HG02588 (cell line): ENCODE results near the gene TGM6.

Experiments
- ATAC-seq: cut with Tn5 transposase; IDR thresholded peaks from one replicate; pipeline ENCODE4 v1.9.1; 2021; ENCODE audit warnings: mild to moderate bottlenecking, moderate library complexity; ENCODE audit not compliant: unreplicated experiment

TGM6 gene

GRCh38 chr20:2380601-2381000, at the start of gene TGM6:
TSS of gene TGM6 (plus strand) at chr20:2380901. CDS start at chr20:2380969, 68 bp downstream.
- no peak for ATAC-seq

GRCh38 chr20:2331106-2331505, 49.6 kb upstream of the TGM6 start:
- ATAC-seq: no peak

- no peak for ATAC-seq
These were observed 48.7 kb upstream of the TGM6 start for GRCh38 chr20:2331901-2332565.

- no peak for ATAC-seq
These were observed 48.0 kb upstream of the TGM6 start for GRCh38 chr20:2332711-2333110.

GRCh38 chr20:2333821-2334220, 46.9 kb upstream of the TGM6 start:
- ATAC-seq: no peak

GRCh38 chr20:2335096-2335870, 45.4 kb upstream of the TGM6 start:
- no peak for ATAC-seq

GRCh38 chr20:2336471-2336870, 44.2 kb upstream of the TGM6 start:
- no peak for ATAC-seq

GRCh38 chr20:2337142-2337541, 43.6 kb upstream of the TGM6 start:
- ATAC-seq: no peak

GRCh38 chr20:2338411-2339066, 42.2 kb upstream of the TGM6 start:
- no peak for ATAC-seq

GRCh38 chr20:2340136-2340535, 40.6 kb upstream of the TGM6 start:
- no peak for ATAC-seq

GRCh38 chr20:2340823-2341222, 39.9 kb upstream of the TGM6 start:
- ATAC-seq: no peak

- no peak for ATAC-seq
These were observed 39.4 kb upstream of the TGM6 start for GRCh38 chr20:2341336-2341735.

GRCh38 chr20:2342243-2342642, 38.5 kb upstream of the TGM6 start:
- ATAC-seq: no peak

GRCh38 chr20:2346188-2346587, 34.5 kb upstream of the TGM6 start:
- no peak for ATAC-seq

- no peak for ATAC-seq
These were observed 32.4 kb upstream of the TGM6 start for GRCh38 chr20:2348336-2348735.

GRCh38 chr20:2349801-2350200, 30.9 kb upstream of the TGM6 start:
- ATAC-seq: no peak

- ATAC-seq: no peak
These were observed 30.1 kb upstream of the TGM6 start for GRCh38 chr20:2350606-2351005.

GRCh38 chr20:2353231-2353630, 27.5 kb upstream of the TGM6 start:
- no peak for ATAC-seq

GRCh38 chr20:2357114-2357513, 23.6 kb upstream of the TGM6 start:
- no peak for ATAC-seq

- no peak for ATAC-seq
These were observed 22.7 kb upstream of the TGM6 start for GRCh38 chr20:2358006-2358405.

- ATAC-seq: no peak
These were observed 19.6 kb upstream of the TGM6 start for GRCh38 chr20:2361035-2361593.

GRCh38 chr20:2363187-2363586, 17.5 kb upstream of the TGM6 start:
- ATAC-seq: no peak
